ENCODE results near the gene NUDT22.

GRCh38 chr11:64224151-64224890 is 1.8 kb upstream of the NUDT22 start:
- no peak for TF ChIP-seq TAF1 (IDR thresholded peaks at IDR 0.05; ENCODE audit: low read depth, low read length)
- 0 out of 2 replicates have a peak, but pooled peaks have one; percentile 25 for TF ChIP-seq POLR2A (IDR thresholded peaks at IDR 0.05; ENCODE audit: low read depth, low read length)
- peak; percentile 80; the same call in 1 of the 2 replicates for TF ChIP-seq POLR2AphosphoS5 (IDR thresholded peaks at IDR 0.05; ENCODE audit: low read depth, low read length)
- TF ChIP-seq SPI1 (IDR thresholded peaks at IDR 0.05; ENCODE audit: low read depth, low read length) = no peak
